ENCODE results near the gene PES1. TPM values are rescaled to one million over a fixed set of nuclear protein-coding genes. Genes with fewer than 3 reads are reported as not detected.

The PES1 gene
- total and polyA plus RNA-seq, 2 of the 13 experiments (the other 11 are each of a cell fraction or from before 2014, with no cell fraction given), result 65.1 to 94.7 TPM

DNA sequence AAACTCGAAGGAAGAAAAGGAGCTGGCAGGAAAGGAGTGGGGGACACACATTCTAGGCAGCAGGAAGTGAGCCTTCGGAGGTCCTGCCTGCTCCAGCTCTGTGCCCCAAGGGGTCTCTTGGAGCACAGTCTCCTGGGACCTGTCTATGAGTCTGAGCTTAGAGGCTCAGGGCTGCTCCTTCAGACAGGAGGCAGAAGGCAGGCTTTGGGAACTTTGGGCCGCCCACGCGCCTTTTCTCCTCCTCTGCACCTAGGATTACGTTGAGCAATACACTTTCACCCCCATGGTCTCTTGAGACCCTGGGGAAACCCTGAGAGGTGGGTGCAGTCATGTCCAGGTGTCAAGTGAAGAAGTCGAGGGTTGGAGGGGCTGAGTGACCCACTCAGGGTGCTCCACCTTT, 16.2 kb upstream of the PES1 start:
- WGBS (ENCODE audit: low lambda C conversion rate), result 41% methylated on average over 7 of the region's 7 CpGs
- H2AFZ ChIP-seq (ENCODE audit: low read length), result no peak overlapping the region
- H3K9me3 ChIP-seq (ENCODE audit: low read length), result no peaks in the 10 kb centered on the region
- in situ Hi-C loops (cut with HindIII; ENCODE audit: extremely low pct_ligation_motif_present, low pct_unique_long_range_greater_than_20kb) (no loop called here), intact Hi-C loops (cut with micrococcal nuclease; ENCODE audit: unreplicated experiment) (no loop called here)
- H3K4me1 ChIP-seq (ENCODE audit: insufficient read depth, low read length), result peaks cover 38% of the 10 kb centered on the region
- POLR2A ChIA-PET, result interaction anchor here (1.1 kb wide), 1 partner anchor 45 kb away, joined by 3 read pairs; no protein-coding TSS in a partner anchor
- FAIRE-seq (no peak), DNase-seq (ENCODE audit: low spot score) (no peak), ATAC-seq (no peak)
- H3K36me3 ChIP-seq (replicated peaks in 1 of 2; ENCODE audit: control insufficient read depth in 1 of 2, insufficient read depth in 2 of 2, low read length in 2 of 2), result no peaks in the 10 kb centered on the region
- no peaks in the 10 kb centered on the region for H3K79me2 ChIP-seq (ENCODE audit: insufficient read depth, low read length)
- no peaks in the 10 kb centered on the region for H4K20me1 ChIP-seq (ENCODE audit: insufficient read depth, low read length)
- BruUV-seq (replicated peaks), result no TSS peak
- H3K27me3 ChIP-seq (ENCODE audit: control insufficient read depth in 1 of 2, insufficient read depth in 2 of 2, low read length in 2 of 2), result peaks cover 0 to 13% of the 10 kb centered on the region in 2 experiments; a peak in 3 of 5 replicates
- H3K4me2 ChIP-seq (ENCODE audit: low read depth, low read length), result no peak overlapping the region
- H3K9ac ChIP-seq (ENCODE audit: insufficient read depth, low read depth, low read length), result no peak overlapping the region
- no peak overlapping the region for H3K27ac ChIP-seq (ENCODE audit: extremely low read length, insufficient read depth, low read length)
- no peak overlapping the region for H3K4me3 ChIP-seq (replicated peaks in 1 of 3; ENCODE audit: insufficient read depth in 1 of 3, low read depth in 2 of 3, low read length in 3 of 3)
- CTCF ChIA-PET (ENCODE audit: low intra/inter-chr PET ratio, low total read pairs), result no interaction called here
- TF ChIP-seq, protein P1, sequence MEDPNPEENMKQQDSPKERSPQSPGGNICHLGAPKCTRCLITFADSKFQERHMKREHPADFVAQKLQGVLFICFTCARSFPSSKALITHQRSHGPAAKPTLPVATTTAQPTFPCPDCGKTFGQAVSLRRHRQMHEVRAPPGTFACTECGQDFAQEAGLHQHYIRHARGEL (CRISPR knock-in tag; IDR thresholded peaks at IDR 0.05), result no peak
- TF ChIP-seq, protein P2, sequence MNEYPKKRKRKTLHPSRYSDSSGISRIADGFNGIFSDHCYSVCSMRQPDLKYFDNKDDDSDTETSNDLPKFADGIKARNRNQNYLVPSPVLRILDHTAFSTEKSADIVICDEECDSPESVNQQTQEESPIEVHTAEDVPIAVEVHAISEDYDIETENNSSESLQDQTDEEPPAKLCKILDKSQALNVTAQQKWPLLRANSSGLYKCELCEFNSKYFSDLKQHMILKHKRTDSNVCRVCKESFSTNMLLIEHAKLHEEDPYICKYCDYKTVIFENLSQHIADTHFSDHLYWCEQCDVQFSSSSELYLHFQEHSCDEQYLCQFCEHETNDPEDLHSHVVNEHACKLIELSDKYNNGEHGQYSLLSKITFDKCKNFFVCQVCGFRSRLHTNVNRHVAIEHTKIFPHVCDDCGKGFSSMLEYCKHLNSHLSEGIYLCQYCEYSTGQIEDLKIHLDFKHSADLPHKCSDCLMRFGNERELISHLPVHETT (CRISPR knock-in tag; conservative IDR thresholded peaks at IDR 0.05), result no peak
- TF ChIP-seq FOXC1 (CRISPR knock-in tag; IDR thresholded peaks at IDR 0.05; ENCODE audit: borderline replicate concordance) (no peak), ZNF674 (CRISPR knock-in tag; IDR thresholded peaks at IDR 0.05; ENCODE audit: low read depth) (no peak), NKX3-1 (CRISPR knock-in tag; IDR thresholded peaks at IDR 0.05) (no peak)
- TF ChIP-seq, protein P3, sequence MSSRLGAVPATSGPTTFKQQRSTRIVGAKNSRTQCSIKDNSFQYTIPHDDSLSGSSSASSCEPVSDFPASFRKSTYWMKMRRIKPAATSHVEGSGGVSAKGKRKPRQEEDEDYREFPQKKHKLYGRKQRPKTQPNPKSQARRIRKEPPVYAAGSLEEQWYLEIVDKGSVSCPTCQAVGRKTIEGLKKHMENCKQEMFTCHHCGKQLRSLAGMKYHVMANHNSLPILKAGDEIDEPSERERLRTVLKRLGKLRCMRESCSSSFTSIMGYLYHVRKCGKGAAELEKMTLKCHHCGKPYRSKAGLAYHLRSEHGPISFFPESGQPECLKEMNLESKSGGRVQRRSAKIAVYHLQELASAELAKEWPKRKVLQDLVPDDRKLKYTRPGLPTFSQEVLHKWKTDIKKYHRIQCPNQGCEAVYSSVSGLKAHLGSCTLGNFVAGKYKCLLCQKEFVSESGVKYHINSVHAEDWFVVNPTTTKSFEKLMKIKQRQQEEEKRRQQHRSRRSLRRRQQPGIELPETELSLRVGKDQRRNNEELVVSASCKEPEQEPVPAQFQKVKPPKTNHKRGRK (CRISPR knock-in tag; IDR thresholded peaks at IDR 0.05), result no peak

All from HepG2 (cell line).